ENCODE data around the gene ALDH8A1.
A peak's percentile ranks its signal among the peaks of the same experiment; 100 is the strongest.
"Not testable (repeated sequence)": the region's sequence is repeated elsewhere in the genome, so short reads cannot be mapped to it uniquely, and the experiment has no call there.

The ALDH8A1 gene

DNA sequence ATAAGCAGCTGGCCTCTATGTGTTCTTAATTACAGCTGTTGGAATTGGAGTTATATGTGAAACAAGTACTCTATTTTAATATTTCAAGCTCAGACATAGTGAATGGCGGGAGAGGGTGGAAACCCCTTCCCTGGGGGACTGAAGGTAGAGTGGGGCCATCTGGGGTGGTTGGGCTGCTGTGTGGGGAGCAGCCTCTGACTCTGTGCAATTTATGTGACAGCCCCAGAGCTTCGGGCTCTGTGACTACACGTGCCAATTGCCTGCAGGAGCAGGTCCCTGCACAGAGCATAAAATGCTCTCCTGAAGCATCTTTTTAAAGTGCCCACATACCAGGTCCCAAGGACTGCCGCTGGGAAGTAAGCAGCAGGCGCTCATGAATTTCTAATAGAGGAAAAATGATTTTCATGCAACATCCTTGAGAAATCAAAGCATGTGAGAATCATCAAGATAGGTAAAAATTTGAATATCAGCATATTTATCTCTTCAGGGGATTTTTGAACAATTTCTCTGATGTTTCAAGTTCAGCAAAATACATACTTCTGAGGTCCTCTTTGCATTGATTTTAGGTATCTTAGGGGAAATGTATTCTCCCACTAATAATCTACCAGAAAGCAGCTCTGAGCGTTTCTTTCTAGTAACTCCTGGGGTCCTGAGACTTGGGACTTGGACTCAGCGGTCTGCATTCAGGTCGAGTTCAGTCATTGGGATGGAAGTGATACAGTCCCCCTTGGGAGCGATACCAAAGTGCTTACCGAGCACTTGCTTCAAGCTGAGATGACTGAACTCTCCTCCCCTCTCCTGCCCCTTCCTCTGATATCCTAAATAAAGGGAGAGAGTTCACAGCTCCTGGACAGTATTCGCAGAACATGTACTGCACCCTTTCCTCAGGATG, 40.0 kb downstream of the ALDH8A1 start:
- DNase-seq (ENCODE audit: low read depth): no peak

- no peak for DNase-seq (ENCODE audit: low read depth)
Measured at GRCh38 chr6:134908906-134909516, 40.9 kb downstream of the ALDH8A1 start.

DNA sequence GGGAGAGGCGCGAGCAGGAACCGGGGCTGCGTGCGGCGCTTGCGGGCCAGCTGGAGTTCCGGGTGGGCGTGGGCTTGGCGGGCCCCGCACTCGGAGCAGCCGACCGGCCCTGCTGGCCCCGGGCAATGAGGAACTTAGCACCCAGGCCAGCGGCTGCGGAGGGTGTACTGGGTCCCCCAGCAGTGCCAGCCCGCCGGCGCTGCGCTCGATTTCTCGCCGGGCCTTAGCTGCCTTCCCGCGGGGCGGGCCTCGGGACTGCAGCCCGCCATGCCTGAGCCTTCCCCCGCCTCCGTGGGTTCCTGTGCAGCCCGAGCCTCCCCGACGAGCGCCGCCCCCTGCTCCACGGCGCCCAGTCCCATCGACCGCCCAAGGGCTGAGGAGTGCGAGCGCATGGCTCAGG, 45.2 kb downstream of the ALDH8A1 start:
- not testable (repeated sequence) for DNase-seq (ENCODE audit: low read depth)

- no peak for DNase-seq (ENCODE audit: low read depth)
Measured at GRCh38 chr6:134903448-134903847, 46.5 kb downstream of the ALDH8A1 start.

DNA sequence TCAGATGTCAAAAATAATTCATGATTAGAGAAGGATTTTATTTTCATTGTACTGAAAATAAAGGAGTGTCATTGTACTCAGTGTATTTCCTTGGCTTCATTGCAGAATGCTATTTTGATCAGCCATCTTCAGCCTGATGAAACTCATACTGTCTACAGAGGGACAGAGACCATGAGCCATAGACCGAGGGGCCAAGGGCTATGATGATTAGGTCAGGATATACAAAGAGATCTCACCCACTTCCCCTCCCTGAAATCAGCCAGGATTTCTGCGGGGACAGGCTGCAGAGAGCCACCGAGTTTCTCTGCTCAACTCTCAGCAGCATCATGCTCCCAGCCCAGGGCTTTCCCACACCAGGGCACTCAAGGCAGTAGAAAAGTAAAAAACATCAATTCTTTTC, 47.0 kb downstream of the ALDH8A1 start:
- no peak for DNase-seq (ENCODE audit: low read depth)

DNA sequence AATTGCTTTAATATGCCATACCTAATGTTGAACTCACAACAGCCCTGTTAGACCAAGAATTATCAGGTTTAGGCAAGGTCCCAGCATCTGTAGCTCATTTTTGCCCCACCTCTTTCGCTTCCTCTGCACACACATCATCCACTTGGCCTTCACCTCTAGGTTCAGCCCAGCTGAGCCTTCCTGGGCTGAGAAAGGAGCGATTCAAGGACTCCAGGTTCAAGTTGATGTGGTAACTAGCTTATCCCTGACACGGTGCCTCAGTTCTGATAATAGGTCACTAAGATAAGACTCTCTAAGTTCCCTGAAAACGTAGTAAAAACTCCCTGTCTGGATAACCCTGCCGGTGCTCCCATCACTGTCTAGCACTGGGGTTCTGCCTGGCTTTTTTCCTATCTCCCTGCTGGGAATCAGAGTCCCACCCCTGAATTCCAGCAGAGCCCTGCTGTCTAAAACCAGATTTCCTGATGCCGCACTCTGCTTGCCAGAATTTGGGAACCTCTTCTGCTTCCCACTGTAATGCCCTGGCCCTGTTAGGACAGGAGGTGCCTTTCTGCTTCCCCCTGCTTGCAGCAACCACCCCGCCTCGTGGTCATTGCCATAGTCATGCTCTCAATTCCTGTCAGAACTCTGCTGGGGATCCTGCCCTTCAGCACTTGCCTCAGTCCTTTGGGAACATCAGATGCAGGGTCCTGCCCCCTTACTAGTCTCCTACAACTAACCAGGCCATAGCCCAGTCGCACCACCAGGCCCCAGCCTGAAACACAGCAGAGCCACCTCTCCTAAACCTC, 47.6 kb downstream of the ALDH8A1 start:
- DNase-seq (ENCODE audit: low read depth): no peak

DNA sequence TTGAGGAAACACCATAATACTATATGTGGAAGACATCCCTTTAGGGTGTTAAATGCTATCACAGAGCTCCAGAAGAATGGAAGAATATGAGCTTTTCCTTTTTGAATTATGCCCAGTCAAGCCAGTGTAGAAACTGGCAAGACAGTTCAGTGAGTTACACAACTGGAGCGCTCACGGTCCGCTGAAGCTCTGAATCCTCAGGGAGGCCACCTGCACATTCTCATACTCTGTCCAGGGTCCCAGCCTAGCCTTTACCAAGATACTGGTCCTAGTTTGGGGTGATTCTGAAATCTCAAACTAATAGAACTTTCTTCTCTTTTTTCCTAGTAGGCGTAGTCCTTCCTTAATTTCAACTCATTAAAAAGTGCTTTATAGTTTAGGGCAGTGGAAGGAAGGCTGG, 51.3 kb downstream of the ALDH8A1 start:
- no peak for DNase-seq (ENCODE audit: low read depth)

GRCh38 chr6:134898166-134898565, 51.7 kb downstream of the ALDH8A1 start:
- DNase-seq (ENCODE audit: low read depth): not testable (repeated sequence)

DNA sequence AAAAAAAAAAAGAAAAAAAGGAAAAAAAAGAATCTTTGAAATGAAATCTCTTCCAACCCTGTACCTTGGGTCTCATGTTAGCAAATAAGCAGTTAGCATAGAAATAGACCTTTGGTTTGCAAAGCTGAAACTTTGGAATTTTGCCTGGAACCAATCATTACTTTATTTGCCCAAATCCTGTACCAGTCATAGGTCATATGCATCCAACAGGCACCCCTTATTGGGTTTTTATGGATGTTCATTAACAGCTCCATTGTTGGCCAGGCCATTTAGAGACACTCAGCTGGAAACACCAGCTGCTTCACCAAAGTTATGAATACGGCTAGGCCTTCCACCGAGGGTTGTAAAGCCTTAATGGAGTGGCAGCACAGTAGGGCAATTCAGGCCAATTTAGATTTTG, 53.0 kb downstream of the ALDH8A1 start:
- no peak for DNase-seq (ENCODE audit: low read depth)

DNA sequence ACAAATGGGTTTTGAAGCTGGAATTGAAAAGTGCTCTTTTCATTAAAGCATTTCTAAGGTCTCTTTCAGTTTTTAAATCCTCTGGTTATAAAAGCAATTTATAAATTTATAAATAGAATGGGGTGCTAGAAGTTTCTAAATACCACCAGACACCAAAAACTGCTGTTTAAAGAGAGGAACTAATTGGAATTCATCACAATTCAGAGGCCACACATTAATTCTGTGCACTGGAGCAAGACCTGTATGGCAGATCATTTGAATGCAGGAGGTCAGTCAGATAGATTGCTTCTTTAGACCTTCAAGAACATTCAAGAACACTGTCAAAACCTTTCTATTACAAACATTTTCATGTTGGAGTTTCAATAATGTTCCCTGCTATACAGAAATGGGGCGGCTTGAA, 55.1 kb downstream of the ALDH8A1 start:
- DNase-seq (ENCODE audit: low read depth): no peak

GRCh38 chr6:134892362-134892761, 57.5 kb downstream of the ALDH8A1 start:
- DNase-seq (ENCODE audit: low read depth): no peak

DNA sequence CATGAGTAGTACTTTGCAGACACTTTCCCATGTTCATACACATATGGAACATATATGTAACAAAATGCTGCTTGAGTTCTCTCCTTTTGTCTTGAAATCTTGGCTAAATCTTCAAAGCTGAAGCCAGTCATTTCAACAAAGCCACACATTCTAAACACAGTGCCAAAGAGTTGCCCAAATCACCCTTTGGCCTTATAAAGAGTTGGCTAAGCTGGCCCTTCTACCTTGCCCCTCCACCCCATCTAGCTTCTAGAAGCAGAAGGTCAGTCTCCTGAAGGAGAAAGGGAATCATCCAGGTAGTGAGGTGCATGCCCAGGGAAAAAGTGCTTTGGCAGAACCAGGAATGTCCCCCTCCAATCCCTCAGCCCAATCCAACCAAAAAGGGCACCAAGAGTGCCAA, 58.3 kb downstream of the ALDH8A1 start:
- DNase-seq (ENCODE audit: low read depth): no peak

GRCh38 chr6:134888316-134888715, 61.6 kb downstream of the ALDH8A1 start:
- DNase-seq (ENCODE audit: low read depth): no peak

DNA sequence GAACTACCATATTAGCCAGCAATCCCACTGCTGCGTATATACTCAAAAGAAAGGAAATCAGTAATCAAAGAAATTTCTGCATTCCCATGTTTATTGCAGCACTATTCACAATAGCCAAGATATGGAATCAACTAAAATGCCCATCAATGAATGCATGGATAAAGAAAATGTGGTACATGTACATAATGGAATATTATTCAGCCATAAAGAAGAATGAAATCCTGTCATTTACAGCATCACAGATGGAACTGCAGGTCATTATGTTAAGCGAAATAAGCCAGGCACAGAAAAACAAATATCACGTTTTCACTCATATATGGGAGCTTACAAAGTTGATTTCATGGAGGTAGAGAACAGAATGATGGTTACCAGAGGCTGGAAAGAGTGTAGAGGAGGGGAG, 65.1 kb downstream of the ALDH8A1 start:
- no peak for DNase-seq (ENCODE audit: low read depth)

- no peak for DNase-seq (ENCODE audit: low read depth)
Measured at GRCh38 chr6:134883314-134883713, 66.6 kb downstream of the ALDH8A1 start.

GRCh38 chr6:134882426-134883038, 67.4 kb downstream of the ALDH8A1 start:
- peak; percentile 11 for DNase-seq (ENCODE audit: low read depth)

DNA sequence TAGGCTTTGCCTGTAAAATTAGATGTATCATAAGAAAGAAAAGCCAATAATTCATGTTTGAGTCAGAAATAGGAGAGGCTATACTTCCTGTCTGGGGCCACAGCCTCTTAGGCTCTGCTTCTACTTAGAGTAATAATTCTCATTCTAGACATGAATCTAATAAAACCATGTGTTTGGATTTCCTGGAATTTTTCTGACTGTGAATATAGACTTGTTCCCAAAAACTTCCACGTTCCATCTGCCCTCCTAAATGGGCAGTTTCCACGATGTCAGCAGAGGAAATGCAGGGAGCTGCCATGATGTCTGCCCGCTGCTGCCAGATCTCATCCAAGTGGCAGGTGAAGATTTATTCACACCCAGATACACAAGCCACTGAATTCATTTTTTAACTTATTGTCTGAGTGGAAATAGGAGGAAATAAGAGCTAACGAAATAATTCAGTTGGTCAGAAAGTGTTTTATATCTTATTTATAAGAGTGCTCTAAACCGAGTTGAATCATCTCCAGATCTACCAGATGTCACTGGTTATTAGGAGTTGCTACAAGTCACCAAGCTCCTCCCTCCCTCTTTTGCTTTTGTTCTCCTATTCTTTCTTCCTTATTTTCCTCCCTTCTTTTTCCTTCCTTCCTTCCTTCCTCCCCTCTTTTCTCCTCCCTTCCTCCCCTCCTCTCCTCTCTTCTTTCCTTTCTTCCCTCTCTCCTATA, 69.3 kb downstream of the ALDH8A1 start:
- no peak for DNase-seq (ENCODE audit: low read depth)

DNA sequence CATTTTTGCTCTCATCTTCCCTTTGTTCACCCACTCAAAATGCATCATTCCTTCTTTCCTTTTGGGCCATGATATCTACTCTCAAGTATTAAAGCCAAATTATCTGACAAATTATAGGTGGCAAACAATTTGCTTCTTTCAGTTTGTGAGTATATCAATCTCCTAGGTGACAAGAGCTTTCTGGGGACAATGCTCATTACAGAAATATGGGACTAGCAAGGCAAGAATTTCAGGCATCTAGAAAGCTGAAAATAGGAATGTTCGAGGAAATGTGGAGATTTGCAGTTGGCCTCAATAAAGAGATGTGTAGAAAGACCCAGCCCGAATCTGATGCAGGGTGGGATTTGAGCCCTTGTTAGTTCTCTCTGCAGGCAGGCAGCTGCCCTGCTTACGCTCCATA, 71.8 kb downstream of the ALDH8A1 start:
- DNase-seq (ENCODE audit: low read depth): no peak

GRCh38 chr6:134875367-134875766, 74.5 kb downstream of the ALDH8A1 start:
- DNase-seq (ENCODE audit: low read depth): no peak

DNA sequence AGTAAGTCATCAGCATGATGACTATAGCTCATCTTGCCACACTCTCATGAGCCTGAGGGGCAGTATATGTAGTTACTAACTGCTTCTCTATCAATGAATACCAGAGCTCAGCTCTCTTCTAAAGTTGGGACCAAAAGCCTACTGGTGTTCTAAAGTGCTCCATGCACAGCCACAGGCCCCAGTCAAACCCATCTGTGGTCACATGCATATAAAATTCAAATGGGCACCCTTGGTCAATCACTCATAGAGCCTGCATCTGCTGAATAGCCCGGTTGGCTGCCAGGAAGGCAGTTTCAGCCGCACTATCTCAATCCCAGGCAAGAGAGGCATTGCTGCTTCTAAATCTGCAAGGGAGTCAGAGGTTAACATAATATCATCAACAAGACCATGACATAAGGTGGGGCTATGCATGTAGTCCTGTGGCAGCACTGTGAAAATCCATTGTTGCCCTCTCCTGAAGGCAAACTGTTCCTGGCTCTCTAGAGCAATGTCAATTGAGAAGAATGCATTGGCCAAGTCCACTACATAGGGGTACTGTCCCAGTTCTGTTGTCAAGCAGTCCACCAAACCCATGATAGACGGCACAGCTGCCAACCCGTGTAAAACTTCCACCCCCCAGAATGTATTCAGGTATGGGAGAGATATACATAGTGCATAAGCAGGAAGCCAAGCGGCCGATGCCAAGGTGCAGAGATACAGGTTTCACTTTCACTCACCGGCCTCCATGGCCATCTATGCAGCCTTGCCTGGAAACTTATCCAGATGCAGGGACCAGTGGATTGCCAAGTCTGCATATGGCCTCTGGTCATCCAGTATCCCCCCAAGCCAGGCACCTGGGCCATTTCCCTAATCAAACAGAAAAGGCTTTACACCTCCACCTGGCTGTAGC, 76.2 kb downstream of the ALDH8A1 start:
- no peak for DNase-seq (ENCODE audit: low read depth)
